Measurements from ENCODE around the gene PLEKHB1. TPM values are rescaled to one million over a fixed set of nuclear protein-coding genes. Genes with fewer than 3 reads are reported as not detected.

PLEKHB1 gene
- total and polyA plus RNA-seq, 9 donors = 1.4 to 41.6 (median 8.3) TPM

DNA sequence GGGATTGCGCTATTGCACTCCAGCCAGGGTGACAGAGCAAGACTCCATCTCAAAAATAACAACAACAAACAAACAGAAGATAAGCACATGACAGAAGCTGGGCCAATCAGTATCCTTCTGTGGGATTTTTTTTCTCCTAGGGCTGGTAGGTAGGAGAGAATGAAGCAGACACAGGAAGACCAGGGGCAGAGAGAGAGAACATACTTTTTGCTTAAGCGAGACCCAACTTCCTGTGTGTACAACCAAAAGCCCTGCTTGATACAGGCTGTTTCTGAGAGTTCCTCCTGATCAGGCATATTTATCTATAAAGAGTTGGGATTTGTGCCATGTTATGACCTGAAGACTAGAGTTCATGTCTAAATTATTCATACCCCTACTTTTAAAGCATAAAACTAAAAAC is 12.4 kb upstream of the PLEKHB1 start:
- H3K27ac ChIP-seq = no peak overlapping the region
- H3K9me3 ChIP-seq = no peaks in the 10 kb centered on the region
- intact Hi-C loops (cut with DNase I) = no loop called here
- H3K4me1 ChIP-seq (ENCODE audit: insufficient read depth) = no peaks in the 10 kb centered on the region
- no peaks in the 10 kb centered on the region for H3K36me3 ChIP-seq
- 87 to 90% (median 90%) methylated on average over 2 of the region's 2 CpGs for WGBS, 3 donors
- H3K27me3 ChIP-seq = no peaks in the 10 kb centered on the region
- H3K4me3 ChIP-seq = no peak overlapping the region
- TF ChIP-seq POLR2A (IDR thresholded peaks at IDR 0.05) (no peak), EP300 (IDR thresholded peaks at IDR 0.05) (no peak)
- TF ChIP-seq, protein P1, sequence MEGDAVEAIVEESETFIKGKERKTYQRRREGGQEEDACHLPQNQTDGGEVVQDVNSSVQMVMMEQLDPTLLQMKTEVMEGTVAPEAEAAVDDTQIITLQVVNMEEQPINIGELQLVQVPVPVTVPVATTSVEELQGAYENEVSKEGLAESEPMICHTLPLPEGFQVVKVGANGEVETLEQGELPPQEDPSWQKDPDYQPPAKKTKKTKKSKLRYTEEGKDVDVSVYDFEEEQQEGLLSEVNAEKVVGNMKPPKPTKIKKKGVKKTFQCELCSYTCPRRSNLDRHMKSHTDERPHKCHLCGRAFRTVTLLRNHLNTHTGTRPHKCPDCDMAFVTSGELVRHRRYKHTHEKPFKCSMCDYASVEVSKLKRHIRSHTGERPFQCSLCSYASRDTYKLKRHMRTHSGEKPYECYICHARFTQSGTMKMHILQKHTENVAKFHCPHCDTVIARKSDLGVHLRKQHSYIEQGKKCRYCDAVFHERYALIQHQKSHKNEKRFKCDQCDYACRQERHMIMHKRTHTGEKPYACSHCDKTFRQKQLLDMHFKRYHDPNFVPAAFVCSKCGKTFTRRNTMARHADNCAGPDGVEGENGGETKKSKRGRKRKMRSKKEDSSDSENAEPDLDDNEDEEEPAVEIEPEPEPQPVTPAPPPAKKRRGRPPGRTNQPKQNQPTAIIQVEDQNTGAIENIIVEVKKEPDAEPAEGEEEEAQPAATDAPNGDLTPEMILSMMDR (IDR thresholded peaks at IDR 0.05) = no peak
- no peak for DNase-seq

DNA sequence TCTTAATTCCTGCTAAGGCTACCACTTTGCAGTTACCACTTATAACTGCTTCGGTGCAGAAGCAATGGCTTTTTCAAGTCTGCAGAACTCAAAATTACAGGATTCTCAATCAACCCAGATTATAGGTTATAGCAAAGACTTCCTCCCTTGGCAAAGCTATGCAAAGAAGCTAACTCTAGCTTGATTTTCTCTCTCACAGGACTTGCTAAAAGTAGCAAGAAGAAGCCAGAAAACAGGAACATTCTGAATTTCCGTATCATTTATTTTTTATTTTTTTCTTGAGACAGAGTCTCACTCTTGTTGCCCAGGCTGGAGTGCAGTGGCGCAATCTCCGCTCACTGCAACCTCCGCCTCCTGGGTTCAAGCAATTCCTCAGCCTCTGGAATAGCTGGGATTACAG is 10.7 kb upstream of the PLEKHB1 start:
- DNase-seq = no peak
- TF ChIP-seq POLR2A (IDR thresholded peaks at IDR 0.05) = no peak
- TF ChIP-seq, protein P1 (IDR thresholded peaks at IDR 0.05) = no peak
- no peak for TF ChIP-seq EP300 (IDR thresholded peaks at IDR 0.05)
- Histone ChIP-seq H3K4me1 (ENCODE audit: insufficient read depth) (no peaks in the 10 kb centered on the region), H3K27ac (no peak overlapping the region), H3K9me3 (no peaks in the 10 kb centered on the region), H3K4me3 (no peak overlapping the region), H3K27me3 (no peaks in the 10 kb centered on the region), H3K36me3 (no peaks in the 10 kb centered on the region)
- WGBS, 3 donors = 86 to 90% (median 88%) methylated on average over 5 of the region's 5 CpGs
- intact Hi-C loops (cut with DNase I) = no loop called here

DNA sequence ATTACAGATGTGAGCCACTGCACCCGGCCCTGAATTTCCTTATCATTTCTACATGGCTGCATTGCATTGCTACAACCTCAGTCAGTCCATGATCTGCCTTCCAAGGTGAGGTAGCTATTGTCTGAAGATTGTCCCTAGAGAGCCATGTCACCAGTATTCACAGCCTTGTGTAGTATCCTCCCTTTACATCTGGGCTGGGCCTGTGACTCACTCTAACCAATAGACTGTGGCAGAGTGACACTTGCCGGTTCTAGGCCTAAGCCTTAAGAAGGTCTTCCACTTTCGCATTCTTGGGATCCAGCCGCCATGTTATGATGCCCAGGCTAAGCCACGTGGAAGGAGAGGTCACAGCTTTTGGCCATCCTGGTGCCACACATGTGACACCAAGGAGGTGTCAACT is 10.1 kb upstream of the PLEKHB1 start:
- Histone ChIP-seq H3K27ac (no peak overlapping the region), H3K36me3 (no peaks in the 10 kb centered on the region), H3K9me3 (no peaks in the 10 kb centered on the region), H3K4me1 (ENCODE audit: insufficient read depth) (no peaks in the 10 kb centered on the region), H3K4me3 (no peak overlapping the region), H3K27me3 (no peaks in the 10 kb centered on the region)
- DNase-seq = no peak
- WGBS, 3 donors = 91 to 95% (median 94%) methylated on average over 5 of the region's 5 CpGs
- intact Hi-C loops (cut with DNase I) = no loop called here
- no peak for TF ChIP-seq EP300 (IDR thresholded peaks at IDR 0.05)
- no peak for TF ChIP-seq POLR2A (IDR thresholded peaks at IDR 0.05)
- TF ChIP-seq, protein P1 (IDR thresholded peaks at IDR 0.05) = no peak

DNA sequence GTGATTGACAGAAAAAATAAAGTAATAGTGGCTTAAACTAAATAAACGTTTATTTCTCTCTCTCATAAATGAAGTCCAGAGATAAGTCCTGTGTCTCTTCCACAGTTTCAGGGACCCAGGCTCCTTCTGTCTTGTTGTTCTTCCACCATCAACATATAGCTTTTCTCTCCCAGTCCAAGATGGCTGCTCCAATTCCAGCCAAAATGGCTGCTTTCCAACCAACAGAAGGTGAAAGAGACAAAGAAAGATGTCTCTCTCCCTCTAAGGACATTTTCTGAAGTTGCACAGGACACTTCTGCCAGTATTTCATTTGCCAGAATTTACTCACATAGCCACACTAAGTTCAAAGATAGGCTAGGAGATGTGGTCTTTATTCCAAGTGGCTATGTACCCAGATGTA is 9.4 kb upstream of the PLEKHB1 start:
- no peak for TF ChIP-seq POLR2A (IDR thresholded peaks at IDR 0.05)
- TF ChIP-seq, protein P1 (IDR thresholded peaks at IDR 0.05) = no peak
- no peak for TF ChIP-seq EP300 (IDR thresholded peaks at IDR 0.05)
- no peaks in the 10 kb centered on the region for H3K36me3 ChIP-seq
- no peaks in the 10 kb centered on the region for H3K4me1 ChIP-seq (ENCODE audit: insufficient read depth)
- no peaks in the 10 kb centered on the region for H3K27me3 ChIP-seq
- H3K9me3 ChIP-seq = no peaks in the 10 kb centered on the region
- 79 to 81% (median 81%) methylated on average over 1 of the region's 1 CpG for WGBS, 3 donors
- no peak overlapping the region for H3K4me3 ChIP-seq
- no peak for DNase-seq
- no peak overlapping the region for H3K27ac ChIP-seq
- intact Hi-C loops (cut with DNase I) = no loop called here

- H3K27me3 ChIP-seq = no peaks in the 10 kb centered on the region
- 57 to 63% (median 60%) methylated on average over 2 of the region's 2 CpGs for WGBS, 3 donors
Measured at GRCh38 chr11:73640592-73640991, 5.8 kb upstream of the PLEKHB1 start.

More at GRCh38 chr11:73640592-73640991, 5.8 kb upstream of the PLEKHB1 start:
- intact Hi-C loops (cut with DNase I) = no loop called here
- no peaks in the 10 kb centered on the region for H3K36me3 ChIP-seq
- H3K27ac ChIP-seq = no peak overlapping the region
- TF ChIP-seq POLR2A (IDR thresholded peaks at IDR 0.05) (no peak), EP300 (IDR thresholded peaks at IDR 0.05) (no peak)
- TF ChIP-seq, protein P1 (IDR thresholded peaks at IDR 0.05) = no peak
- no peak for DNase-seq
- H3K9me3 ChIP-seq = no peaks in the 10 kb centered on the region
- no peaks in the 10 kb centered on the region for H3K4me1 ChIP-seq (ENCODE audit: insufficient read depth)
- no peak overlapping the region for H3K4me3 ChIP-seq

Data from ovary (tissue), 9 donors.